Measurements from ENCODE around the gene IMPDH2. TPM values are rescaled to one million over a fixed set of nuclear protein-coding genes. Genes with fewer than 3 reads are reported as not detected.

Gene IMPDH2
- total and polyA plus RNA-seq, 2 of the 4 experiments (the other 2 are of a cell fraction) = 190 to 296 TPM

DNA sequence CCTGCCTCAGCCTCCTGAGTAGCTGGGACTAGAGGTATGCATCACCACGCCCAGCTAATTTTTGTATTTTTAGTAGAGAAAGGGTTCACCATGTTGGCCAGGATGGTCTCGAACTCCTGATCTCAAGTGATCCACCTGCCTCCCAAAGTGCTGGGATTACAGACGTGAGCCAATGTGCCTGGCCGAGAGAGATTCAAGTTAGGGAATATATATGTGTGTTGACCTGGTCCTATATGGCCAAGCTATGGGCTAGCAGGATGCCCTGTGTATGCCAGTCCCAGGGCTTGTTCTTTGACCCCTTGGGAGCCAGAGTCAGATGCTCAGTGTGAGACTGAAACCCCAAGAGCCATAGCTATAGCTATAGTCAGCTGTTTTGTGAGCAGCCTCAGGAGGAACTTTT, 5.4 kb downstream of the IMPDH2 start:
- no CpG with 5 or more reads among the region's 4 CpGs for WGBS, 2 experiments (ENCODE audit: extremely low coverage in 2 of 2, insufficient read length in 1 of 2)
- Histone ChIP-seq H2AK9ac (replicated peaks; ENCODE audit: low read depth, low read length, poor library complexity) (no peak overlapping the region), H3K56ac (ENCODE audit: extremely low read depth, insufficient read depth, low read length) (no peak overlapping the region), H3K4ac (ENCODE audit: low read depth, low read length) (no peak overlapping the region), H3K14ac (replicated peaks; ENCODE audit: low read depth, low read length) (no peak overlapping the region), H4K5ac (ENCODE audit: low read depth, low read length) (no peak overlapping the region), H3K27ac (ENCODE audit: insufficient read depth, low read length) (no peak overlapping the region), H3K18ac (ENCODE audit: low read depth, low read length) (no peak overlapping the region), H3K79me1 (ENCODE audit: low read depth in 1 of 2, low read length in 2 of 2) (peaks cover 37 to 85% of the 10 kb centered on the region in 2 experiments), H3K4me3 (ENCODE audit: insufficient read depth, low read depth, low read length) (no peak overlapping the region), H3K4me1 (ENCODE audit: control insufficient read depth, insufficient read depth, low read length) (peaks cover 9% of the 10 kb centered on the region), H2AFZ (replicated peaks; ENCODE audit: low read length, poor library complexity) (no peak overlapping the region), H3K23ac (ENCODE audit: low read depth, low read length) (no peak overlapping the region), H3K27me3 (ENCODE audit: control insufficient read depth, insufficient read depth, low read length) (no peaks in the 10 kb centered on the region), H3K9me1 (ENCODE audit: insufficient read depth, low read length) (peaks cover 32% of the 10 kb centered on the region), H2BK15ac (ENCODE audit: low read depth, low read length) (no peak overlapping the region), H3K9ac (ENCODE audit: low read depth, low read length) (no peak overlapping the region), H4K20me1 (ENCODE audit: insufficient read depth, low read length) (peaks cover 20% of the 10 kb centered on the region), H3K9me3 (ENCODE audit: control insufficient read depth, insufficient read depth, low read length) (no peaks in the 10 kb centered on the region), H2BK120ac (ENCODE audit: low read depth, low read length) (no peak overlapping the region), H4K8ac (ENCODE audit: low read depth in 2 of 2, low read length in 2 of 2) (no peak overlapping the region), H3K4me2 (ENCODE audit: low read depth, low read length) (no peak overlapping the region), H3K36me3 (ENCODE audit: control insufficient read depth, insufficient read depth, low read length) (peaks cover 38% of the 10 kb centered on the region), H2BK5ac (ENCODE audit: low read depth, low read length, poor library complexity, severe bottlenecking) (no peak overlapping the region), H4K91ac (ENCODE audit: insufficient read depth, low read depth, low read length) (no peak overlapping the region), H2BK20ac (ENCODE audit: low read depth, low read length) (no peak overlapping the region), H2AK5ac (ENCODE audit: low read depth, low read length) (no peak overlapping the region)
- ChIA-PET CTCF (no interaction called here), POLR2A (ENCODE audit: unreplicated experiment) (interaction anchor here (3.8 kb wide), 1 partner anchor 70 kb away, joined by 25 read pairs; the partner anchor contains the start of gene QRICH1)
- DNase-seq (no peak), ATAC-seq (ENCODE audit: low read depth) (no peak)
- in situ Hi-C loops (cut with MboI; ENCODE audit: low sequenced_read_pairs) = no loop called here
- dilution Hi-C loops (cut with HindIII; ENCODE audit: low sequenced_read_pairs, unreplicated experiment) = no loop called here
- no TSS peak for BruUV-seq (replicated peaks)
- intact Hi-C loops (cut with micrococcal nuclease) = loop anchor here (5.0 kb wide), 1 partner anchor 69 kb away; the partner anchor contains the start of gene QRICH1
- TF ChIP-seq RFX5 (IDR thresholded peaks at IDR 0.05; ENCODE audit: low read depth, low read length) (no peak), SMC3 (IDR thresholded peaks at IDR 0.05; ENCODE audit: low read depth, low read length) (no peak), CEBPB (IDR thresholded peaks at IDR 0.05; ENCODE audit: low read depth, low read length) (no peak), FOS (IDR thresholded peaks at IDR 0.05; ENCODE audit: low read depth, low read length) (no peak), MAZ (IDR thresholded peaks at IDR 0.05; ENCODE audit: borderline replicate concordance, low read depth, low read length) (no peak), NFE2L2 (IDR thresholded peaks at IDR 0.05; ENCODE audit: low read depth, low read length) (no peak)

Measured in IMR-90 (cell line).